Right atrium auricular region (tissue), 2 donors: ENCODE data around the gene ZFC3H1. TPM values are rescaled to one million over a fixed set of nuclear protein-coding genes. Genes with fewer than 3 reads are reported as not detected.

ENCODE experiments used
- DNase-seq: peaks from one replicate; pipeline ENCODE4 v3.0.0-alpha.2; 2019; ENCODE audit warnings: low spot score
- H3K27ac ChIP-seq, 2 donors: fragments of 200-600 bp; sonication (generic); 1 replicate in 1 of 2; 2 replicates in 1 of 2; pipeline ENCODE4 v1.5.1; 2016 to 2019
- H3K27me3 ChIP-seq, 2 donors: fragments of 200-600 bp; sonication (generic); one replicate each; pipeline versions ENCODE4 v1.5.1 to v1.6.0; 2017 to 2019
- H3K36me3 ChIP-seq: fragments of 200-600 bp; sonication (generic); one replicate; pipeline ENCODE4 v1.5.1; 2016
- H3K4me1 ChIP-seq, 2 donors: fragments of 200-600 bp; sonication (generic); one replicate each; pipeline versions ENCODE4 v1.5.1 to v1.6.0; 2017 to 2019
- H3K4me3 ChIP-seq, 2 donors: fragments of 200-600 bp; sonication (generic); 1 replicate in 1 of 2; 2 replicates in 1 of 2; pipeline ENCODE4 v1.5.1; 2017 to 2019; ENCODE audit warnings: mild to moderate bottlenecking in 1 of 2, moderate library complexity in 1 of 2
- H3K9me3 ChIP-seq, 2 donors: fragments of 200-600 bp; sonication (generic); one replicate each; pipeline ENCODE4 v1.5.1; 2019
- total RNA-seq, 2 donors: library from RNA; depleted of rRNA; stranded (reverse); fragments of >200 nt; gene quantifications; one replicate each; pipeline ENCODE4 v1.1.0, GENCODE V29; 2016
- TF ChIP-seq, protein P1 (sequence below), 2 donors: fragments of 200-600 bp; sonication (generic); IDR thresholded peaks; one replicate each; pipeline ENCODE4 v1.5.1; 2019; ENCODE audit warnings: antibody characterized with exemption in 2 of 2

The ZFC3H1 gene
- total RNA-seq, 2 donors from 2014 or later: 19.5 to 22.8 TPM

- peaks cover 0 to 16% of the 10 kb centered on the region in 2 donors for H3K4me1 ChIP-seq
- no peak overlapping the region for H3K4me3 ChIP-seq
- no peaks in the 10 kb centered on the region for H3K27me3 ChIP-seq
- peaks cover 0 to 7% of the 10 kb centered on the region in 2 donors for H3K9me3 ChIP-seq
- TF ChIP-seq, protein P1, sequence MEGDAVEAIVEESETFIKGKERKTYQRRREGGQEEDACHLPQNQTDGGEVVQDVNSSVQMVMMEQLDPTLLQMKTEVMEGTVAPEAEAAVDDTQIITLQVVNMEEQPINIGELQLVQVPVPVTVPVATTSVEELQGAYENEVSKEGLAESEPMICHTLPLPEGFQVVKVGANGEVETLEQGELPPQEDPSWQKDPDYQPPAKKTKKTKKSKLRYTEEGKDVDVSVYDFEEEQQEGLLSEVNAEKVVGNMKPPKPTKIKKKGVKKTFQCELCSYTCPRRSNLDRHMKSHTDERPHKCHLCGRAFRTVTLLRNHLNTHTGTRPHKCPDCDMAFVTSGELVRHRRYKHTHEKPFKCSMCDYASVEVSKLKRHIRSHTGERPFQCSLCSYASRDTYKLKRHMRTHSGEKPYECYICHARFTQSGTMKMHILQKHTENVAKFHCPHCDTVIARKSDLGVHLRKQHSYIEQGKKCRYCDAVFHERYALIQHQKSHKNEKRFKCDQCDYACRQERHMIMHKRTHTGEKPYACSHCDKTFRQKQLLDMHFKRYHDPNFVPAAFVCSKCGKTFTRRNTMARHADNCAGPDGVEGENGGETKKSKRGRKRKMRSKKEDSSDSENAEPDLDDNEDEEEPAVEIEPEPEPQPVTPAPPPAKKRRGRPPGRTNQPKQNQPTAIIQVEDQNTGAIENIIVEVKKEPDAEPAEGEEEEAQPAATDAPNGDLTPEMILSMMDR (IDR thresholded peaks at IDR 0.05): no peak
- no peak overlapping the region for H3K27ac ChIP-seq
- no peak for DNase-seq
- peaks cover 27% of the 10 kb centered on the region for H3K36me3 ChIP-seq
Measured at GRCh38 chr12:71655907-71656306, 7.7 kb downstream of the ZFC3H1 start.

- no peak overlapping the region for H3K27ac ChIP-seq
- peaks cover 0 to 7% of the 10 kb centered on the region in 2 donors for H3K9me3 ChIP-seq
- peaks cover 27% of the 10 kb centered on the region for H3K36me3 ChIP-seq
- H3K4me1 ChIP-seq: peaks cover 0 to 12% of the 10 kb centered on the region in 2 donors
- TF ChIP-seq, protein P1 (IDR thresholded peaks at IDR 0.05): no peak
- DNase-seq: no peak
- no peaks in the 10 kb centered on the region for H3K27me3 ChIP-seq
- no peak overlapping the region for H3K4me3 ChIP-seq
Measured at GRCh38 chr12:71655495-71655894, 8.2 kb downstream of the ZFC3H1 start.

DNA sequence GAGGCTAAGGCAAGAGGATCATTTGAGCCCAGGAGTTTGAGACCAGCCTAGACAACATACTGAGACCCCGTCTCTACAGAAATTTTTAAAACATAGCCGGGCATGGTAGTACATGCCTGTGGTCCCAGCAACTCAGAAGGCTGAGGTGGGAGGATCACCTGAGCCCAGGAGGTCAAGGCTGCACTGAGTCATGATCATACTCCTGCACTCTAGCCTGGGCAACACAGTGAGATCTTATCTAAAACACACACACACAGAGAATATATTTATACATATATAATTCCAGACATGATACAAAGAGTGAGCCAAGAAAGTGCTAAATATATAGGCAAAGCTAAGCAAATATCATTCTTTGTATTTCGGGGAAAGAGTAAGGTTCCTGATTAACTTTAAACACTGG, 9.4 kb downstream of the ZFC3H1 start:
- peaks cover 0 to 10% of the 10 kb centered on the region in 2 donors for H3K4me1 ChIP-seq
- no peak overlapping the region for H3K27ac ChIP-seq
- DNase-seq: no peak
- peaks cover 0 to 7% of the 10 kb centered on the region in 2 donors for H3K9me3 ChIP-seq
- no peaks in the 10 kb centered on the region for H3K27me3 ChIP-seq
- no peak overlapping the region for H3K4me3 ChIP-seq
- TF ChIP-seq, protein P1 (IDR thresholded peaks at IDR 0.05): no peak
- peaks cover 22% of the 10 kb centered on the region for H3K36me3 ChIP-seq

DNA sequence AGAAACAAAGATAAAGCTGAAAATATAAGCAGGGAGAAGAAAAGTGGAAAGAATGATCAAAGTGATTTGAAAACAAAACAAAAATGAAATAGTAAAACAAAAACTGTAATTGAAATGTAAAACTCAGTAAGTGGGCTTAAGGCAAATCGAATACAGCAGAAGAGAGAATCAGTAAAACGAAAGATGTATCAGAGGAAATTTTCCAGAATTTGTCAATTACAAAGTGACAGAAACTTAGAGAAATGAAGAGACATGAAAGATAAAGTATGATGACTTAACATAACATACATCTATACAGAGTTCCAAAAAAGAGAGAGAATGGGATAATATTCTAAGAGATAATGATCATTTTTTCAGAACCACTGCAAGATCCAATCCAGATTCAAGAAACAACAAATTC, 10.5 kb downstream of the ZFC3H1 start:
- no peaks in the 10 kb centered on the region for H3K27me3 ChIP-seq
- H3K4me3 ChIP-seq: no peak overlapping the region
- peaks cover 0 to 7% of the 10 kb centered on the region in 2 donors for H3K9me3 ChIP-seq
- no peak overlapping the region for H3K27ac ChIP-seq
- DNase-seq: no peak
- TF ChIP-seq, protein P1 (IDR thresholded peaks at IDR 0.05): no peak
- H3K4me1 ChIP-seq: peaks cover 0 to 10% of the 10 kb centered on the region in 2 donors
- peaks cover 17% of the 10 kb centered on the region for H3K36me3 ChIP-seq

DNA sequence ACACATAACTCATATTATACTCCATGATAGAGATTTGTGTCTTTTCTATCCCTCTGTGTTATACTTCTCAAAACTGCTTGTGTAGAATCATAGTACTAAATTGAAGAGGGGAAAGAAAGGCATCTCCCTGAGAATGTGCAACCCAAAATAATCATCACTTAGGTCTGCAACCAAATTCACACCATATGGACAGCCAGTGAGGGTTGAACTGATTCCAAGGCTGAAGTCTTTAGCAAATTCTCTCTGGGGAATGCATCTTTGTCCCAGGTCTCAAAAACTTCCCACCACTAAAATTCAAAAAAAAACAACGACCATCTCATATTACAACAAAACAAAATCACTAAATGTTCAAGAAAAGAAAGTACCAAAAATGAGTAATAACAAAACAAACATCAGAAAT, 11.0 kb downstream of the ZFC3H1 start:
- Histone ChIP-seq H3K4me1 (peaks cover 0 to 10% of the 10 kb centered on the region in 2 donors), H3K27me3 (no peaks in the 10 kb centered on the region), H3K4me3 (no peak overlapping the region), H3K36me3 (peaks cover 13% of the 10 kb centered on the region), H3K27ac (no peak overlapping the region), H3K9me3 (peaks cover 0 to 7% of the 10 kb centered on the region in 2 donors)
- TF ChIP-seq, protein P1 (IDR thresholded peaks at IDR 0.05): no peak
- DNase-seq: no peak

DNA sequence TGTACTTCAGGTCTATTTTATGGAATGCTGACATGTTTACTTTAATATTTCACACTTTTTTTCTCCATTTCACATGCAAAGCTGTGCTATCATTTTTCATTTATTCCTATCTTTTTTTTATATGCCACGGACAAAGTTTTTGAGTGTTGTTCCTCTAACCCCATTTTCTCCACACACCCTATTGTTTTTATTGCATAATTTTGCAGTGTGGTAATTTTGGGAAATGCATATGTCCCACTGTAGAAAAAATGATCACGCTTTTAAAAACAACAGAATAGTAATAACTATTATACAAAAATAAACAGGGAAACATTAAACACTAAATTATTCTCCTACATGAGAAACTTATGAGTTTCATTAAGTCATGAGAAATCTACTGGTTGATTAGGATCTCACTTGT, 14.2 kb downstream of the ZFC3H1 start:
- H3K4me1 ChIP-seq: no peaks in the 10 kb centered on the region
- H3K36me3 ChIP-seq: peaks cover 24% of the 10 kb centered on the region
- H3K27ac ChIP-seq: no peak overlapping the region
- DNase-seq: no peak
- H3K27me3 ChIP-seq: no peaks in the 10 kb centered on the region
- TF ChIP-seq, protein P1 (IDR thresholded peaks at IDR 0.05): no peak
- H3K9me3 ChIP-seq: peaks cover 0 to 7% of the 10 kb centered on the region in 2 donors
- H3K4me3 ChIP-seq: no peak overlapping the region
